Ishikawa (cell line): ENCODE measurements around the gene PRKCQ.

ENCODE experiments used
- CEBPB ChIP-seq: IDR thresholded peaks from 2 replicates; pipeline ENCODE4 v1.6.1; 2012
- TF ChIP-seq, protein P1 (sequence below): IDR thresholded peaks from 2 replicates; pipeline ENCODE4 v1.6.1; 2012

DNA sequence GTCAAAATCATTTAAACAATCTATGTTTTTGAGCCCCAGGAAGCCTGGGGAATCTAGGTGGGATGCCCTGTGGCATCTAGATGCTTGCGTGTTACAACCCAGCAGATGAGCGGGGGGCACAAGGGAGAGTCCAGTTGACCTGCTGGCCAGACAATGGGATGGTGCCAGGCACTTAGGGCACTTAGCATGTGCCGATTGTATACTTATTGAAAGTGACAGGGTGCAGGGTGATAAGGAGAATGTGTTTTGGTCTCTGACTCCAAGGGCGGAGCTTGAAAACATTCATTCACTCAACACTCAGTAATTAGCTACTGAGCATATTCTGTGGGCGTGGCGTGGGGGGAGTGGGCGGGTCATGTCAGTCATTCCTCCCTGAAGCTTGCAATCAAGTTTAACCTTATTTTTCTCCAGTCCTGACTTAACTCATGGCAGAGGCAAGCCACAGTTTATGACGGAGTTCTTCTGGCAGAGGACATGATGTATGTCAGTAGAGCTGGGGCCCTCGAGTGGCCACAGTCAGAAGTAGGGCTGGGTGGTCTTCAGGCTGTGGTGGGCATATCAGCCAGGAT lies 115.1 kb downstream of the PRKCQ start:
- TF ChIP-seq, protein P1, sequence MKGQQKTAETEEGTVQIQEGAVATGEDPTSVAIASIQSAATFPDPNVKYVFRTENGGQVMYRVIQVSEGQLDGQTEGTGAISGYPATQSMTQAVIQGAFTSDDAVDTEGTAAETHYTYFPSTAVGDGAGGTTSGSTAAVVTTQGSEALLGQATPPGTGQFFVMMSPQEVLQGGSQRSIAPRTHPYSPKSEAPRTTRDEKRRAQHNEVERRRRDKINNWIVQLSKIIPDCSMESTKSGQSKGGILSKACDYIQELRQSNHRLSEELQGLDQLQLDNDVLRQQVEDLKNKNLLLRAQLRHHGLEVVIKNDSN: no peak
- no peak for TF ChIP-seq CEBPB
